Measurements from ENCODE around the gene PIP4K2C.
A peak's percentile ranks its signal among the peaks of the same experiment; 100 is the strongest.
"Not testable (repeated sequence)": the region's sequence is repeated elsewhere in the genome, so short reads cannot be mapped to it uniquely, and the experiment has no call there.

The PIP4K2C gene

GRCh38 chr12:57617942-57618341 is 26.9 kb downstream of the PIP4K2C start:
- Histone ChIP-seq H3K9me3 (ENCODE audit: control insufficient read depth, insufficient read depth, low read length) (0 out of 2 replicates have a peak, but pooled peaks cover 3% of the 10 kb centered on the region), H3K9ac (ENCODE audit: low read depth, low read length) (no peak overlapping the region), H3K4me3 (ENCODE audit: low read depth, low read length) (no peak overlapping the region), H3K36me3 (ENCODE audit: control insufficient read depth, insufficient read depth, low read length) (no peaks in the 10 kb centered on the region), H3K4me1 (ENCODE audit: control insufficient read depth, insufficient read depth, low read length) (peaks cover 19% of the 10 kb centered on the region), H3K27ac (ENCODE audit: low read depth, low read length) (no peak overlapping the region), H3K27me3 (ENCODE audit: control insufficient read depth, insufficient read depth, low read length) (peaks cover 99% of the 10 kb centered on the region)

- Histone ChIP-seq H3K4me1 (ENCODE audit: control insufficient read depth, insufficient read depth, low read length) (peaks cover 19% of the 10 kb centered on the region), H3K27me3 (ENCODE audit: control insufficient read depth, insufficient read depth, low read length) (peaks cover 99% of the 10 kb centered on the region)
- H3K4me3 ChIP-seq (ENCODE audit: low read depth, low read length); H3K9ac ChIP-seq (ENCODE audit: low read depth, low read length); H3K9me3 ChIP-seq (ENCODE audit: control insufficient read depth, insufficient read depth, low read length); H3K27ac ChIP-seq (ENCODE audit: low read depth, low read length); H3K36me3 ChIP-seq (ENCODE audit: control insufficient read depth, insufficient read depth, low read length): not testable (repeated sequence)
These were observed 27.4 kb downstream of the PIP4K2C start for GRCh38 chr12:57618431-57618830.

GRCh38 chr12:57618966-57619433 is 28.0 kb downstream of the PIP4K2C start:
- H3K9ac ChIP-seq (ENCODE audit: low read depth, low read length) = no peak overlapping the region
- no peak overlapping the region for H3K27ac ChIP-seq (ENCODE audit: low read depth, low read length)
- peak overlapping the region; percentile 51 for H3K4me3 ChIP-seq (ENCODE audit: low read depth, low read length)
- H3K4me1 ChIP-seq (ENCODE audit: control insufficient read depth, insufficient read depth, low read length) = peaks cover 18% of the 10 kb centered on the region
- H3K36me3 ChIP-seq (ENCODE audit: control insufficient read depth, insufficient read depth, low read length) = no peaks in the 10 kb centered on the region
- H3K27me3 ChIP-seq (ENCODE audit: control insufficient read depth, insufficient read depth, low read length) = peaks cover 99% of the 10 kb centered on the region
- H3K9me3 ChIP-seq (ENCODE audit: control insufficient read depth, insufficient read depth, low read length) = 0 out of 2 replicates have a peak, but pooled peaks cover 3% of the 10 kb centered on the region

- peaks cover 99% of the 10 kb centered on the region for H3K27me3 ChIP-seq (ENCODE audit: control insufficient read depth, insufficient read depth, low read length)
These were observed 28.6 kb downstream of the PIP4K2C start for GRCh38 chr12:57619434-57620244.

GRCh38 chr12:57620245-57620935 is 29.4 kb downstream of the PIP4K2C start:
- Histone ChIP-seq H3K4me3 (ENCODE audit: low read depth, low read length) (peak overlapping the region; percentile 41; the same call in 1 of the 2 replicates), H3K9me3 (ENCODE audit: control insufficient read depth, insufficient read depth, low read length) (0 out of 2 replicates have a peak, but pooled peaks cover 3% of the 10 kb centered on the region), H3K4me1 (ENCODE audit: control insufficient read depth, insufficient read depth, low read length) (peaks cover 17% of the 10 kb centered on the region), H3K9ac (ENCODE audit: low read depth, low read length) (no peak overlapping the region), H3K27ac (ENCODE audit: low read depth, low read length) (no peak overlapping the region), H3K36me3 (ENCODE audit: control insufficient read depth, insufficient read depth, low read length) (no peaks in the 10 kb centered on the region), H3K27me3 (ENCODE audit: control insufficient read depth, insufficient read depth, low read length) (peaks cover 99% of the 10 kb centered on the region)

More at GRCh38 chr12:57619434-57620244, 28.6 kb downstream of the PIP4K2C start:
- Histone ChIP-seq H3K9ac (ENCODE audit: low read depth, low read length) (no peak overlapping the region), H3K4me3 (ENCODE audit: low read depth, low read length) (peak overlapping the region; percentile 51), H3K9me3 (ENCODE audit: control insufficient read depth, insufficient read depth, low read length) (0 out of 2 replicates have a peak, but pooled peaks cover 3% of the 10 kb centered on the region), H3K4me1 (ENCODE audit: control insufficient read depth, insufficient read depth, low read length) (peaks cover 17% of the 10 kb centered on the region), H3K27ac (ENCODE audit: low read depth, low read length) (no peak overlapping the region), H3K36me3 (ENCODE audit: control insufficient read depth, insufficient read depth, low read length) (no peaks in the 10 kb centered on the region)

GRCh38 chr12:57620936-57621496 is 30.0 kb downstream of the PIP4K2C start:
- Histone ChIP-seq H3K4me3 (ENCODE audit: low read depth, low read length) (peak overlapping the region; percentile 41), H3K27me3 (ENCODE audit: control insufficient read depth, insufficient read depth, low read length) (peaks cover 99% of the 10 kb centered on the region), H3K36me3 (ENCODE audit: control insufficient read depth, insufficient read depth, low read length) (no peaks in the 10 kb centered on the region), H3K27ac (ENCODE audit: low read depth, low read length) (no peak overlapping the region), H3K9ac (ENCODE audit: low read depth, low read length) (no peak overlapping the region), H3K4me1 (ENCODE audit: control insufficient read depth, insufficient read depth, low read length) (peaks cover 17% of the 10 kb centered on the region), H3K9me3 (ENCODE audit: control insufficient read depth, insufficient read depth, low read length) (0 out of 2 replicates have a peak, but pooled peaks cover 3% of the 10 kb centered on the region)

- 0 out of 2 replicates have a peak, but pooled peaks cover 3% of the 10 kb centered on the region for H3K9me3 ChIP-seq (ENCODE audit: control insufficient read depth, insufficient read depth, low read length)
- no peak overlapping the region for H3K27ac ChIP-seq (ENCODE audit: low read depth, low read length)
- no peak overlapping the region for H3K9ac ChIP-seq (ENCODE audit: low read depth, low read length)
- H3K27me3 ChIP-seq (ENCODE audit: control insufficient read depth, insufficient read depth, low read length) = peaks cover 99% of the 10 kb centered on the region
- H3K36me3 ChIP-seq (ENCODE audit: control insufficient read depth, insufficient read depth, low read length) = no peaks in the 10 kb centered on the region
- peaks cover 17% of the 10 kb centered on the region for H3K4me1 ChIP-seq (ENCODE audit: control insufficient read depth, insufficient read depth, low read length)
- H3K4me3 ChIP-seq (ENCODE audit: low read depth, low read length) = peak overlapping the region; percentile 41
These were observed 30.7 kb downstream of the PIP4K2C start for GRCh38 chr12:57621497-57622292.

GRCh38 chr12:57622293-57623245 is 31.6 kb downstream of the PIP4K2C start:
- Histone ChIP-seq H3K27me3 (ENCODE audit: control insufficient read depth, insufficient read depth, low read length) (peaks cover 100% of the 10 kb centered on the region), H3K36me3 (ENCODE audit: control insufficient read depth, insufficient read depth, low read length) (no peaks in the 10 kb centered on the region), H3K9ac (ENCODE audit: low read depth, low read length) (no peak overlapping the region), H3K9me3 (ENCODE audit: control insufficient read depth, insufficient read depth, low read length) (0 out of 2 replicates have a peak, but pooled peaks cover 3% of the 10 kb centered on the region), H3K4me3 (ENCODE audit: low read depth, low read length) (no peak overlapping the region), H3K4me1 (ENCODE audit: control insufficient read depth, insufficient read depth, low read length) (peaks cover 22% of the 10 kb centered on the region), H3K27ac (ENCODE audit: low read depth, low read length) (no peak overlapping the region)

- H3K27me3 ChIP-seq (ENCODE audit: control insufficient read depth, insufficient read depth, low read length) = peaks cover 100% of the 10 kb centered on the region
- H3K36me3 ChIP-seq (ENCODE audit: control insufficient read depth, insufficient read depth, low read length) = no peaks in the 10 kb centered on the region
- H3K4me1 ChIP-seq (ENCODE audit: control insufficient read depth, insufficient read depth, low read length) = peaks cover 30% of the 10 kb centered on the region
- H3K9ac ChIP-seq (ENCODE audit: low read depth, low read length) = no peak overlapping the region
- H3K9me3 ChIP-seq (ENCODE audit: control insufficient read depth, insufficient read depth, low read length) = 0 out of 2 replicates have a peak, but pooled peaks cover 3% of the 10 kb centered on the region
- H3K27ac ChIP-seq (ENCODE audit: low read depth, low read length) = no peak overlapping the region
- no peak overlapping the region for H3K4me3 ChIP-seq (ENCODE audit: low read depth, low read length)
These were observed 32.4 kb downstream of the PIP4K2C start for GRCh38 chr12:57623385-57623784.
